Measurements from ENCODE around the gene ATG9A. TPM values are rescaled to one million over a fixed set of nuclear protein-coding genes. Genes with fewer than 3 reads are reported as not detected.

Gene ATG9A
- total RNA-seq, 1 experiment from 2014 or later, result 52.1 TPM

DNA sequence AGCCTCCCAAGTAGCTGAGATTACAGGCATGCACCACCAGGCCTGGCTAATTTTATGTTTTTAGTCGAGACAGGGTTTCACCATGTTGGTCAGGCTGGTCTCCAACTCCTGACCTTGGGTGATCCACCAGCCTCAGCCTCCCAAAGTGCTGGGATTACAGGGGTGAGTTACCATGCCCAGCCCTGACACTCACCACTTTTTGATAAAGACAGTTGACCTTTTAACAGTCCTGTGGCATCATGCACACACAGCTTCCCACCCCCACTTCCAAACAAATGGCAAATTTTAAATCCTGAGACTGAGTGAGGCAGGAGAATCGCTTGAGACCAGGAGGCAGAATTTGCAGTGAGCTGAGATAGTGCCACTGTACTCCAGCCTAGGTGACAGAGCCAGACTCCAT lies 43.6 kb upstream of the ATG9A start:
- DNase-seq (ENCODE audit: unreplicated experiment), result peak; percentile 40
- no TSS peak for BruUV-seq (replicated peaks)
- TF ChIP-seq, protein P1, sequence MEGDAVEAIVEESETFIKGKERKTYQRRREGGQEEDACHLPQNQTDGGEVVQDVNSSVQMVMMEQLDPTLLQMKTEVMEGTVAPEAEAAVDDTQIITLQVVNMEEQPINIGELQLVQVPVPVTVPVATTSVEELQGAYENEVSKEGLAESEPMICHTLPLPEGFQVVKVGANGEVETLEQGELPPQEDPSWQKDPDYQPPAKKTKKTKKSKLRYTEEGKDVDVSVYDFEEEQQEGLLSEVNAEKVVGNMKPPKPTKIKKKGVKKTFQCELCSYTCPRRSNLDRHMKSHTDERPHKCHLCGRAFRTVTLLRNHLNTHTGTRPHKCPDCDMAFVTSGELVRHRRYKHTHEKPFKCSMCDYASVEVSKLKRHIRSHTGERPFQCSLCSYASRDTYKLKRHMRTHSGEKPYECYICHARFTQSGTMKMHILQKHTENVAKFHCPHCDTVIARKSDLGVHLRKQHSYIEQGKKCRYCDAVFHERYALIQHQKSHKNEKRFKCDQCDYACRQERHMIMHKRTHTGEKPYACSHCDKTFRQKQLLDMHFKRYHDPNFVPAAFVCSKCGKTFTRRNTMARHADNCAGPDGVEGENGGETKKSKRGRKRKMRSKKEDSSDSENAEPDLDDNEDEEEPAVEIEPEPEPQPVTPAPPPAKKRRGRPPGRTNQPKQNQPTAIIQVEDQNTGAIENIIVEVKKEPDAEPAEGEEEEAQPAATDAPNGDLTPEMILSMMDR (IDR thresholded peaks at IDR 0.05; ENCODE audit: unreplicated experiment), result no peak
- Mint-ChIP-seq H3K9me3 (ENCODE audit: unreplicated experiment) (no peaks in the 10 kb centered on the region), H3K4me3 (ENCODE audit: unreplicated experiment) (no peak overlapping the region), H3K27me3 (ENCODE audit: insufficient read depth, unreplicated experiment) (no peaks in the 10 kb centered on the region), H3K4me1 (ENCODE audit: insufficient read depth, unreplicated experiment) (peaks cover 33% of the 10 kb centered on the region), H3K27ac (ENCODE audit: low read depth, unreplicated experiment) (peak overlapping the region; percentile 91), H3K36me3 (ENCODE audit: insufficient read depth, unreplicated experiment) (no peaks in the 10 kb centered on the region)
- intact Hi-C loops (cut with micrococcal nuclease), result no loop called here
- ChIA-PET CTCF (interaction anchor here (0.7 to 18.2 kb wide), 4 partner anchors 21 to 202 kb away, joined by 3 to 445 read pairs (median 4); no protein-coding TSS in a partner anchor), POLR2A (interaction anchor here (3.6 to 10.0 kb wide), 4 partner anchors 18 to 96 kb away, joined by 22 to 263 read pairs (median 102); partner anchors contain the start of genes CNPPD1, GLB1L, RETREG2 and STK16)

DNA sequence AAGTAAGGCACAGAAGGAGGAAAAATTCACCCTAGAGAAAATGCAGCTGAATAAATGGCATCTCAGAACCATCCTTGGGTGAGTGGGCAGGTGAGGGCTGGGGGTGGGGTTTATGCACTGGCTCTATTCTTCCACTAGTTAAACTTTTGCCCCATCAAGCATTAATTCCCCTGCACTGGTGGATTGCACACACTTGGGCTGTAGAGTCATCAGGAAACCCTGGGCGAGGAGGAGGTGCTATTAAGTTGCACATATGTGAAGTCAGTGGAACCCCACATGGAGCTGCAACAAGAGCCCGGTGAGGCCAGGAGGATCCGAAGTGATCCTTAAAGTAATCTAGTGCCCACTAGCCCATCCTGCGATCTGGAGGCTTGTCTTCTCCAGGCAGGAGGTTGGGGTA lies 42.9 kb upstream of the ATG9A start:
- H3K27ac Mint-ChIP-seq (ENCODE audit: low read depth, unreplicated experiment), result peak overlapping the region; percentile 91
- ChIA-PET CTCF (interaction anchor here (0.7 to 18.2 kb wide), 2 partner anchors 24 to 202 kb away, joined by 3 to 445 read pairs; no protein-coding TSS in a partner anchor), POLR2A (interaction anchor here (9.7 to 10.0 kb wide), 2 partner anchors 19 kb away, joined by 170 to 263 read pairs; partner anchors contain the start of genes TUBA4A and TUBA4B)
- no peak for DNase-seq (ENCODE audit: unreplicated experiment)
- H3K36me3 Mint-ChIP-seq (ENCODE audit: insufficient read depth, unreplicated experiment), result no peaks in the 10 kb centered on the region
- H3K27me3 Mint-ChIP-seq (ENCODE audit: insufficient read depth, unreplicated experiment), result no peaks in the 10 kb centered on the region
- peaks cover 27% of the 10 kb centered on the region for H3K4me1 Mint-ChIP-seq (ENCODE audit: insufficient read depth, unreplicated experiment)
- no TSS peak for BruUV-seq (replicated peaks)
- H3K4me3 Mint-ChIP-seq (ENCODE audit: unreplicated experiment), result no peak overlapping the region
- intact Hi-C loops (cut with micrococcal nuclease), result no loop called here
- TF ChIP-seq, protein P1 (IDR thresholded peaks at IDR 0.05; ENCODE audit: unreplicated experiment), result no peak
- H3K9me3 Mint-ChIP-seq (ENCODE audit: unreplicated experiment), result no peaks in the 10 kb centered on the region

DNA sequence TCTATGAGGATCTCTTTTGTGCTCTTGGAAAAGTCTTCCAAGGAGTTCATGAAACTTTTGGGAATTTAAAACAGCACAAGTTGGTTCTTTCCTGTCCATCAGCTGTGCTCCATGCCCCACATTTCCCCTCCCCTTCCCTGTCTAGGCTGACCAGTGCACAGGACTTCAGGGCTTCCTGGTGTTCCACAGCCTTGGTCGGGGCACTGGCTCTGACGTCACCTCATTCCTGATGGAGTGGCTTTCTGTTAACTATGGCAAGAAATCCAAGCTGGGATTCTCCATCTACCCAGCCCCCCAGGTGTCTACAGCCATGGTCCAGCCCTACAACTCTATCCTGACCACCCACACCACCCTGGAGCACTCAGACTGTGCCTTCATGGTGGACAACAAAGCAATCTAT lies 41.6 kb upstream of the ATG9A start:
- BruUV-seq (replicated peaks), result no TSS peak
- CTCF ChIA-PET, result interaction anchor here (0.7 to 18.2 kb wide), 3 partner anchors 10 to 394 kb away, joined by 3 to 445 read pairs (median 4); no protein-coding TSS in a partner anchor
- intact Hi-C loops (cut with micrococcal nuclease), result no loop called here

DNA sequence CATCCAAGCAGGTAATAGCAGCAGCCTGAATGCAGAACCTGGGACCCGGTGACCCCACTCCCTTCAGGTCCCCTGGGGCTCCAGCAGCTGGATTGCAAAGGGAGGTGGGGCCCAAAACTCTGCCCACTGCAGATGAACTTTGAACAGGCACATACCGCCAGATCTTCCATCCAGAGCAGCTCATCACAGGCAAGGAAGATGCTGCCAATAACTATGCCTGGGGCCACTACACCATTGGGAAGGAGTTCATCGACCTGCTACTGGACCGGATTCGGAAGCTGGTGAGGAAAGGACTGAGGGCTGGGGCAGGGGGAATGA lies 40.6 kb upstream of the ATG9A start:
- no peaks in the 10 kb centered on the region for H3K36me3 Mint-ChIP-seq (ENCODE audit: insufficient read depth, unreplicated experiment)
- BruUV-seq (replicated peaks), result no TSS peak
- H3K4me1 Mint-ChIP-seq (ENCODE audit: insufficient read depth, unreplicated experiment), result peaks cover 24% of the 10 kb centered on the region
- TF ChIP-seq, protein P1 (IDR thresholded peaks at IDR 0.05; ENCODE audit: unreplicated experiment), result no peak
- H3K4me3 Mint-ChIP-seq (ENCODE audit: unreplicated experiment), result no peak overlapping the region
- peak overlapping the region; percentile 58 for H3K27ac Mint-ChIP-seq (ENCODE audit: low read depth, unreplicated experiment)
- ChIA-PET POLR2A (interaction anchor here (0.6 to 3.1 kb wide), 6 partner anchors 9 to 51 kb away, joined by 3 to 27 read pairs (median 6); partner anchors contain the start of genes ABCB6, DNAJB2, GLB1L and STK16), CTCF (interaction anchor here (0.6 to 18.2 kb wide), 4 partner anchors 9 to 414 kb away, joined by 3 to 445 read pairs (median 4); no protein-coding TSS in a partner anchor)
- DNase-seq (ENCODE audit: unreplicated experiment), result no peak
- no peaks in the 10 kb centered on the region for H3K9me3 Mint-ChIP-seq (ENCODE audit: unreplicated experiment)
- intact Hi-C loops (cut with micrococcal nuclease), result no loop called here
- no peaks in the 10 kb centered on the region for H3K27me3 Mint-ChIP-seq (ENCODE audit: insufficient read depth, unreplicated experiment)

More for the DNA sequence above, 41.6 kb upstream of the ATG9A start:
- TF ChIP-seq, protein P1 (IDR thresholded peaks at IDR 0.05; ENCODE audit: unreplicated experiment), result no peak
- POLR2A ChIA-PET, result interaction anchor here (1.7 to 3.1 kb wide), 2 partner anchors 18 to 21 kb away, joined by 7 to 27 read pairs; partner anchors contain the start of genes TUBA4A and TUBA4B
- Mint-ChIP-seq H3K9me3 (ENCODE audit: unreplicated experiment) (no peaks in the 10 kb centered on the region), H3K27me3 (ENCODE audit: insufficient read depth, unreplicated experiment) (no peaks in the 10 kb centered on the region), H3K27ac (ENCODE audit: low read depth, unreplicated experiment) (no peak overlapping the region), H3K36me3 (ENCODE audit: insufficient read depth, unreplicated experiment) (no peaks in the 10 kb centered on the region), H3K4me3 (ENCODE audit: unreplicated experiment) (no peak overlapping the region), H3K4me1 (ENCODE audit: insufficient read depth, unreplicated experiment) (peaks cover 24% of the 10 kb centered on the region)
- no peak for DNase-seq (ENCODE audit: unreplicated experiment)

Data from MCF 10A (cell line).